ENCODE data around the gene CTTNBP2NL.

CTTNBP2NL gene, protein sequence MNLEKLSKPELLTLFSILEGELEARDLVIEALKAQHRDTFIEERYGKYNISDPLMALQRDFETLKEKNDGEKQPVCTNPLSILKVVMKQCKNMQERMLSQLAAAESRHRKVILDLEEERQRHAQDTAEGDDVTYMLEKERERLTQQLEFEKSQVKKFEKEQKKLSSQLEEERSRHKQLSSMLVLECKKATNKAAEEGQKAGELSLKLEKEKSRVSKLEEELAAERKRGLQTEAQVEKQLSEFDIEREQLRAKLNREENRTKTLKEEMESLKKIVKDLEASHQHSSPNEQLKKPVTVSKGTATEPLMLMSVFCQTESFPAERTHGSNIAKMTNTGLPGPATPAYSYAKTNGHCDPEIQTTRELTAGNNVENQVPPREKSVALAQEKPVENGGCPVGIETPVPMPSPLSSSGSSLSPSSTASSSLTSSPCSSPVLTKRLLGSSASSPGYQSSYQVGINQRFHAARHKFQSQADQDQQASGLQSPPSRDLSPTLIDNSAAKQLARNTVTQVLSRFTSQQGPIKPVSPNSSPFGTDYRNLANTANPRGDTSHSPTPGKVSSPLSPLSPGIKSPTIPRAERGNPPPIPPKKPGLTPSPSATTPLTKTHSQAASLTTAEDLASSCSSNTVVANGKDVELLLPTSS

DNA sequence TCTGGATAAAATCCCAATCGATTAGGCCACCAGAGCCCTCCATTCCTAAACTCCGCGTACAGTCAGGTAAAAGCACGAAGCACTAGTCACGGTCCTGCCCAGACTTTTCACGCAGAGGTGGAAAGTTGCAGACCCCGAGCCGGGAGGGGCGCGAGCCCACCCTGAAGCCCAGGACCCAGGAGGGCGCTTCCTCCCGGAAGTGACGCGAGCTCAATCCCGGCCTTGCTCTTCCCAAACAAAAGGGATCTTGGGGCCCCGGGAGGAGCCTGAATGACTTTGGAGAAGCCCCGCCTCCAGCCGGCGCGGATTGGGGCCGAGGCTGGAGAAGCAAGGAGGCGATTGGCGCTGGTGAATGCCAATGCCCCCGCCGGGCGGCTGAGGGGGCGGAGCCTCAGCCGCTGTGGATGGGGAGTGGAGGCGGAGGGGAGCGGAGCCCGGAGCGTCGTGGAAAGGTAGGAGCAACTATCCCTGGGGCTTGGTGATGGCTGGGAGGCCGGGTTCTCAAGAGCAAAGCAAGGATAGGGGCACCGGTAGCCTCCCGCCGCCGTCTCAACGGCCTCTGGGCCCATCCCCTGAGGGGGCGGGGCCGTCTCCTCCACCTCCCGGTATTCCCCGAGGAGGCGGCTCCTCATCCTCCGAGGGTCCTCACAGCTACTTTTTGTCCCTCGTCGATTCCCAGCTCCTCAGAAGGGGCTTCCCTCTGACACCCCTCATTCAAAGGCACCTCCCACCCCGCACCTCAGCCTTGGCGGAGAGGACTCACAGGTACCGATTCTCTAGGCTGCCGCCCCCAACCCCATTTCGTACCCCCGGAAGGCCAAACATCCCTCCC lies at the start of gene CTTNBP2NL:
Gene CTTNBP2NL, plus strand, starts transcription at position 394 of the 832 bp plus-strand sequence. CDS start 19,952 bp downstream, outside the sequence.
- Histone ChIP-seq H3K4me2 (ENCODE audit: low read length) (peak within 1 kb of the TSS; percentile 84), H3K79me2 (peaks cover 11% of the 10 kb centered on the region), H3K4me1 (no peaks in the 10 kb centered on the region), H3K27me3 (ENCODE audit: control insufficient read depth, insufficient read depth, low read length) (no peaks in the 10 kb centered on the region), H3K27ac (peak within 1 kb of the TSS; percentile 76), H3K9me3 (ENCODE audit: control insufficient read depth, low read length) (no peaks in the 10 kb centered on the region), H3K4me3 (ENCODE audit: low read depth, low read length) (peak within 1 kb of the TSS; percentile 98), H2AFZ (peak within 1 kb of the TSS; percentile 87), H3K9ac (no peak within 1 kb of the TSS), H3K36me3 (ENCODE audit: control insufficient read depth, insufficient read depth, low read length) (no peaks in the 10 kb centered on the region)
- TF ChIP-seq, protein P1, sequence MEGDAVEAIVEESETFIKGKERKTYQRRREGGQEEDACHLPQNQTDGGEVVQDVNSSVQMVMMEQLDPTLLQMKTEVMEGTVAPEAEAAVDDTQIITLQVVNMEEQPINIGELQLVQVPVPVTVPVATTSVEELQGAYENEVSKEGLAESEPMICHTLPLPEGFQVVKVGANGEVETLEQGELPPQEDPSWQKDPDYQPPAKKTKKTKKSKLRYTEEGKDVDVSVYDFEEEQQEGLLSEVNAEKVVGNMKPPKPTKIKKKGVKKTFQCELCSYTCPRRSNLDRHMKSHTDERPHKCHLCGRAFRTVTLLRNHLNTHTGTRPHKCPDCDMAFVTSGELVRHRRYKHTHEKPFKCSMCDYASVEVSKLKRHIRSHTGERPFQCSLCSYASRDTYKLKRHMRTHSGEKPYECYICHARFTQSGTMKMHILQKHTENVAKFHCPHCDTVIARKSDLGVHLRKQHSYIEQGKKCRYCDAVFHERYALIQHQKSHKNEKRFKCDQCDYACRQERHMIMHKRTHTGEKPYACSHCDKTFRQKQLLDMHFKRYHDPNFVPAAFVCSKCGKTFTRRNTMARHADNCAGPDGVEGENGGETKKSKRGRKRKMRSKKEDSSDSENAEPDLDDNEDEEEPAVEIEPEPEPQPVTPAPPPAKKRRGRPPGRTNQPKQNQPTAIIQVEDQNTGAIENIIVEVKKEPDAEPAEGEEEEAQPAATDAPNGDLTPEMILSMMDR (IDR thresholded peaks at IDR 0.05) = no peak

DNA sequence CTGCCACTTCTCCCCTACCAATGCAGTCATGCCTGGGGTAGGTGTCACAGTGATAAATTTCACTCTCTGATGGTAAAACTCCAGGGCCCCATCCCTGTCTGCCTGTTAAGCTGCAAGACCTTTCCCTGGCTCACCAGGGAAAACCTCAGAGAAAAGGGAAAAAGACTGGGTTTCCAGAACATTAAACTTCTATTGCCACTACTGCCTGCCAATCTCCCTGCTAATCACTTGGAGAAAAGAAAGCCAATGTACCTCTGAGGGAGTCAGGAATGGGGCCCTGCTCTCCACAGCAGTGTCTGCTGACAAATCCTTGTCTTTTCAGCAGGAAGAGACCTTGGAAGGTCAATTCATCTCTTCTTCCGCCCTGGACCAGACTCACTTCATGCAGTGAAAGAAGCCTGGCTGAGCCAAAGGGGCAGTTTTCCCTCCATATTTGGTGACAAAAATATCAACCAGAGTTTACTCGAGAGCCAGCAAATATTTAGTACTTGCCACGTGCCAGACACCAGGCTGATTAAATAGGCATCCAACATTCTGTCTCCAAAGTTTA lies 49.1 kb upstream of the CTTNBP2NL start:
- H3K79me2 ChIP-seq = no peaks in the 10 kb centered on the region
- TF ChIP-seq, protein P1 (IDR thresholded peaks at IDR 0.05) = no peak
- H2AFZ ChIP-seq = no peak overlapping the region
- H3K4me3 ChIP-seq (ENCODE audit: low read depth, low read length) = no peak overlapping the region
- no peaks in the 10 kb centered on the region for H3K27me3 ChIP-seq (ENCODE audit: control insufficient read depth, insufficient read depth, low read length)
- no peak overlapping the region for H3K9ac ChIP-seq
- H3K36me3 ChIP-seq (ENCODE audit: control insufficient read depth, insufficient read depth, low read length) = no peaks in the 10 kb centered on the region
- no peak overlapping the region for H3K27ac ChIP-seq
- no peaks in the 10 kb centered on the region for H3K4me1 ChIP-seq
- H3K9me3 ChIP-seq (ENCODE audit: control insufficient read depth, low read length) = no peaks in the 10 kb centered on the region
- H3K4me2 ChIP-seq (ENCODE audit: low read length) = no peak overlapping the region

DNA sequence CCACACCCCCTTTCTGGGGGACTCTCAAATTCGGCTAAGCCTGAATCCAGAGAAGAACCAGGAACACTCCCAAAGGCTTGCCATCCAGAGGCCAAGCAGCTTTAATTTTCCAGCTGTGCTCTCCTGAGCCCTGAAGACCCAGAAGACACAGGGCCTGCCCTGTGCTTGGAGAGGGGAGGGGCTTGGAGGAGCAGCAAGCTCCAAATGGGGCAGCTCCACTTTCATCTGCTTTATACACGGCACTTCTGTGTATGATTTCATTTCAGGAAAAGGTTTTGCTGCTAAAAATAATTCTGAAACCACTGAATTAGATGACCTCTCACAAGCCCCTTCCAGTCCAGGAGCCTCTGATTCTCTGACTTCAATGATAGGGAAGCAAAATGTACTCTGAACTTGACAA lies 39.2 kb upstream of the CTTNBP2NL start:
- Histone ChIP-seq H3K4me3 (ENCODE audit: low read depth, low read length) (no peak overlapping the region), H3K9ac (no peak overlapping the region), H3K9me3 (ENCODE audit: control insufficient read depth, low read length) (no peaks in the 10 kb centered on the region), H3K79me2 (no peaks in the 10 kb centered on the region), H3K4me1 (no peaks in the 10 kb centered on the region), H2AFZ (no peak overlapping the region), H3K27me3 (ENCODE audit: control insufficient read depth, insufficient read depth, low read length) (no peaks in the 10 kb centered on the region), H3K4me2 (ENCODE audit: low read length) (no peak overlapping the region), H3K27ac (no peak overlapping the region), H3K36me3 (ENCODE audit: control insufficient read depth, insufficient read depth, low read length) (no peaks in the 10 kb centered on the region)
- TF ChIP-seq, protein P1 (IDR thresholded peaks at IDR 0.05) = no peak

DNA sequence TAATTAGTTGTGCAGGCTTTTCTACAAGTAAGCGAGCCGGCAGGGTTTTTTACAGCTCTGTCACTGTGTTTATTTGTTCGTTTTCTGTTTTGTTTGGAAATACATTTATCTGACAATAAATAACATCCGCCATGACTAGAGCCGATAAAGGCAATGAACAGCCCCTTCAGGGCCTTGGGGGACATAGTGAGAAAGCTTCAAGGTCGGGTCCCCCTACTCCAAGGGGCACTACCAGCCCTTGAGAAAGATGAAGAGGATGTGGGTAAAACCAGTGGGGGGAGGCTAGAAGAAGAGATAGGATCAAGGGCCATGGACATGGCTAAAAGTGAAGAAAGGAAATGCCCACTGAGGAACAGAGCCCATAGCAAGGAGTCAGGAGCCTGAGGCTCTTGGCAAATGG lies 38.5 kb upstream of the CTTNBP2NL start:
- no peak overlapping the region for H2AFZ ChIP-seq
- H3K4me1 ChIP-seq = no peaks in the 10 kb centered on the region
- no peaks in the 10 kb centered on the region for H3K27me3 ChIP-seq (ENCODE audit: control insufficient read depth, insufficient read depth, low read length)
- H3K4me3 ChIP-seq (ENCODE audit: low read depth, low read length) = no peak overlapping the region
- TF ChIP-seq, protein P1 (IDR thresholded peaks at IDR 0.05) = no peak
- H3K79me2 ChIP-seq = no peaks in the 10 kb centered on the region
- H3K36me3 ChIP-seq (ENCODE audit: control insufficient read depth, insufficient read depth, low read length) = no peaks in the 10 kb centered on the region
- H3K4me2 ChIP-seq (ENCODE audit: low read length) = no peak overlapping the region
- H3K9me3 ChIP-seq (ENCODE audit: control insufficient read depth, low read length) = no peaks in the 10 kb centered on the region
- no peak overlapping the region for H3K9ac ChIP-seq
- no peak overlapping the region for H3K27ac ChIP-seq

All from parathyroid adenoma (tissue), 2 donors.